A172 (cell line): ENCODE results near the gene LRRIQ3. TPM values are rescaled to one million over a fixed set of nuclear protein-coding genes. Genes with fewer than 3 reads are reported as not detected.
"Not testable (repeated sequence)": the region's sequence is repeated elsewhere in the genome, so short reads cannot be mapped to it uniquely, and the experiment has no call there.

Experiments
- DNase-seq: peaks from one replicate; pipeline ENCODE4 v3.0.0-alpha.2; 2015; ENCODE audit warnings: low spot score
- total RNA-seq: library from RNA; depleted of rRNA; stranded (reverse); fragments of >200 nt; shearing (Covaris generic); gene quantifications from 2 replicates; pipeline ENCODE4 v1.2.3, GENCODE V29; 2014; rRNA removed

The LRRIQ3 gene, protein sequence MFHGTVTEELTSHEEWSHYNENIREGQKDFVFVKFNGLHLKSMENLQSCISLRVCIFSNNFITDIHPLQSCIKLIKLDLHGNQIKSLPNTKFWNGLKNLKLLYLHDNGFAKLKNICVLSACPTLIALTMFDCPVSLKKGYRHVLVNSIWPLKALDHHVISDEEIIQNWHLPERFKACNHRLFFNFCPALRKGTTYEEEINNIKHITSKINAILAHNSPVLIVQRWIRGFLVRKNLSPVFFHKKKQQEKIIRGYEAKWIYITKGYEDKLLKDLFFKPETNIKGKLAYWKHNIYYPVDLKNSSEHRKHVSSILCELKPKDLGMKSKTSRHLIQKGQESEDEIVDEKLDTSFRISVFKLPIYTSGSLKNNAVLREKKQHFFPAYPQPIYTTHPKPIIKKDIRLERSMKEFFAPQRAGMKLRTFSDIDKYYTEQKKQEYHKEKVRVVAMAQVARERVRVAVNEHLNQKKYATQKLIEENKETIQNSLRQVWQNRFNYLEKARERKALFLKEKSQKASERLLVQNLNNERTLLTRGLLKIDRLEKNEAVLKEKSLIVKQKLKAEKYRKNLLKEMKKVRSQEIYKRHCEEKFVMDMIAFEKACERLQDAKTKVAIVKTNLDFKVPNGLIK
- 2.7 and 3.0 TPM in 2 replicates for total RNA-seq

DNA sequence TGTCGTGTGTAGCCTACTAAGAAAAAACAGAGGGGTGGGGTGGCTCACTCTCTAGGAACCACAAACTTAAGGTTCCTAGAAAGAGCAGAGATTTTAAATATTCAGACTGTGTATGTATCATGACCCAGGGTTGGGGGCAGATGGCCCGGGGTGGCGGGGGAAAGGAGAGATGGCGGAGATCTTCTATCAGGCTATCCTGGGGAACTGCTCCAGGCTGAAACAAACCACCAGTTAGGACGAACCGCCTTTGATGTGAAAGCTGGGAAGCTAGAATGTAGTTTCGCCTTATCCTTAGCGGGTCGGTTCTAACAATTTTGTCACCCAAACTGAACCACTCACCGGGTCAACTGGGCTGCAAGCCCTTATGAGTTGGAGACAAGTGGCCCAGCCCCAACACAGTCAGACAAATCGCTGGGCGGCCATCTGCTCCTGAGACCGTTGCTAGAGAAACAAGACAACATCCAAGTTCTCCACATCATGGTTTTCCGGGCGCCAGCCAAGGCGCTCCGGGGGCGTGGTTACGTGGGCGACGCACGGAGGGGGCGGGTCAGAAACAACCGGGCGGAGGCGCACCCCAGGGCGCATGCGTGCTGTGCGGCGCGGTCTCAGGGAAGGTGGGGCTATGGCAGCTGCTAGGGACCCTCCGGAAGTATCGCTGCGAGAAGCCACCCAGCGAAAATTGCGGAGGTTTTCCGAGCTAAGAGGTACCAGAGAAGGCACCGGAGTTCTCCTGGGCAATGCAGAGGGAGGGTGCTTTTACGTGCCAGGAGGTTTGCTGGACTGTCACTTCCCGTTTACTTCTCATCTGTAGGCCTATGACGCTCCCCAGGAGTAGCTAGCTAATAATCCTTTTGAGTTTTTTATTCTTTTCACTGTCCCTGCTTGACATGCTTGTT lies at the start of gene LRRIQ3, which contains the start of gene FPGT:
TSS of gene LRRIQ3 (minus strand) at position 520 of the 896 bp plus-strand sequence. CDS start 14,492 bp downstream, outside the sequence.
TSS of gene FPGT (plus strand) at position 586 of the 896 bp plus-strand sequence. CDS start at position 623, 37 bp downstream.
- peak; percentile 77 for DNase-seq

DNA sequence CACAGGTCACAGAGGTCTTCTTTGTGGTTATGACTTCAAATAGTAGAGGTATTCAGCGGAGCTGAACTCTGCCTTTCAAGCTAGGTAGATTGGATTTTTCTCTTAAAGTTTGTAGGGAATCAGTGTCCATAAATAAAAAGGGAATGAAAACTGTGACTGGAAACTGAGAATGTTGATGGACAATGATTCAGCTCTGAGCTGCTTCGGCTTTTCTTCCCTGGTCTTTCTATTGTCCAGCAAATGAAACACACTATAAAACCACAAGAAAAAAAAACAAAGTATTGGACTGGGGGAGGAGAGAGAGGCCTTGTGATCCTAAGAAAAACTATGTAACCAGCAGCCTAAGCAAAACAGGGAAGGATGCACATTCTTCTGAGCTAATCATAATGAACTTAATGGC lies 48.3 kb upstream of the LRRIQ3 start:
- peak; percentile 25 for DNase-seq

DNA sequence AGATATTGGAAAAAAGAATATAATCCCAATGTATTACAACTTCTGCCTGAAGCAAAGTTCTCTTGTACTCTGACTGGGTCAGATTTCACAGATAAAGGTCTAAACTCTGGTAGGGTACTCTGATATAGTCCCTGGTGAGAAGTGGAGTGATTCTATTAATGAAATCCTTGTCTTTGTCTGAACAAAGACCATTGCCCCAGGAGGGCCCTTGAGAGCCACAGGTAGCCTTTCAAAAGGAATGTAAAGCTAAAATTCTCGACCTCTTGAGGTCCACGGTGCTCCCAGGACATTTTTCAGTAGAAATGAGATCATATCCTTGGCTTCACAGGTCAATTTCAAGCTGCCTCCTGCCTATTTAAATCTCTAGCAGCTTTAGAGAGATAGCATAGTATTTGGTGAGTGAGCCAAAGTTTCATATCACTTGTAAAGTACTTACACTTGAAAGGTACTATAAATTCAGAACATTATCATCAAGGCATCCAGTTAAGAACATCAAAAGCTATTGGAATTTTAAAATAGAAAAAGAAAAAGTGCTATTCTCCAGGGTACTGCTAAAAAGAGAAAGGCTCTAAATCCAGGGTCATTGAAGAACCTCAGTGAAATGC lies 47.3 kb upstream of the LRRIQ3 start:
- no peak for DNase-seq

DNA sequence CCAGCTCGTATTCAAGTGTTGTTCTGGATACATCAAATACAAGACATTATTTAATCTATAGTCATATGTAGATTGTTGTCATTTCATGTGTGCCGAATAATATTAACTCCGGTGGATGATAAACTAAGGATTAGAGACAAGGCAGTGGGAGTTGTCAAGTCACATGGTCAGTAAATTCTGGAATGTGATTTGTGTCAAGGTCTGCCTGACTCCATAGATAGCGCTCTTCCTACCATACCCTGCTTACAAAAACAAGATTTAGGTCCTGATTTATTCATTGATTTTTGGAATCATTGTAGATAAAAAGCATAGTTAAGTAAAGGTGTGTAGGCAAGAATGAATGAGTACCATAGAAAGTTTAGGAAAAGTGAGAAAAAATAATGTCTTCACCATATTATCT lies 39.8 kb upstream of the LRRIQ3 start:
- no peak for DNase-seq

DNA sequence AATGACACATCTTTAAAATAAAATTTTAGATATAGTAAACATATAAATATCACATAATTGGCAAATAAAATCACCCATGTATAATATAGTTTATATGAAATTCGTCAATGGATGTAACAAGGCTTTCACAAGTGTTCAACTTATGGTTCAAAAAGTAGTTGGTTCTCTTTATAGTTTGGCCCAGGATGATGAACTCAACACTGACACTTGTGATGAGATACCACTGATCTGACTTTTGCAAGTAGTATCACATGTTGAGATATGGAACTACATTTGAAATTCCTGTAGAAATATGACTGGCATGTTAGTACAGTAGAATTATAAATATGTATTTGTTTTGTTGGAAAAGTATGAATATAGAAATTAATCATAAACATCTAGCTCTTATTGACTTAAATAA lies 39.1 kb upstream of the LRRIQ3 start:
- DNase-seq: no peak

DNA sequence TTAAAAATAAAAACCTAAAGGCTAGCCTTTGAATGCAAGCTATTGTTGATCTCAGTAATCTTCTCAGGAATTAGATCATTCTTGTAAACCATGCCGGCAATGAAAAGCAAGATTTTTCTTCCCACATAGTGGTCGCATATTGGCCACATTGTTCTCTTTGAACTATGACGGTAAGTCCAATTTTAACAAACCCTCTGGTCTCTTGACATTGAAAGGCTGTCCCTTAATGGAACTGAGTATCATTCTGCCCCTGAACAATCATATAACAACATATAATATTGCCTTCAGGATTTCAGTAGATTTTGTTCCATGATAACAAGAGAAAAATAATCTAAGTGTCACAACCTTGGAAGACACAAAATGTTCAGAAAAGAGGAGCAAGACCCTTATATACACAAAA lies 38.5 kb upstream of the LRRIQ3 start:
- DNase-seq: no peak

DNA sequence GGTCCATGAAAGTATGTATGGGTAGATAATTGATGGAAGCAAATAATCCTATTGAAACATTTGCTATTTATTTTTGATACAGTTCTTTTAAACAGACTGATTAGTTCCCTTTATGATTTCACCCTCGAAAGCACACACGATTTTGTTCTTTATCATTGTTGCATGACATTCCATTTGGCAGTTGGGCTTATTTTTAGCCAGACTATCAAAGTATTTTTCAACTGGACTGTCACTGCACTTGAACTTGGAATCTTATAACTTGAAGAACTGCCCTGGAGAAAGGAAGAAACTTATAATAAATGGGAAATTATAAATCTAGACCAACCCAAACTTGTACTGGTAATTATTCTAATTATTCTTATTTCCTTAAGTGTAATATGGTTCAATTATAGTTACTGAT lies 37.2 kb upstream of the LRRIQ3 start, which contains the start of gene TNNI3K:
TSS of gene TNNI3K (plus strand) at position 235 of the 400 bp plus-strand sequence. CDS start at position 300, 65 bp downstream.
- DNase-seq: no peak

DNA sequence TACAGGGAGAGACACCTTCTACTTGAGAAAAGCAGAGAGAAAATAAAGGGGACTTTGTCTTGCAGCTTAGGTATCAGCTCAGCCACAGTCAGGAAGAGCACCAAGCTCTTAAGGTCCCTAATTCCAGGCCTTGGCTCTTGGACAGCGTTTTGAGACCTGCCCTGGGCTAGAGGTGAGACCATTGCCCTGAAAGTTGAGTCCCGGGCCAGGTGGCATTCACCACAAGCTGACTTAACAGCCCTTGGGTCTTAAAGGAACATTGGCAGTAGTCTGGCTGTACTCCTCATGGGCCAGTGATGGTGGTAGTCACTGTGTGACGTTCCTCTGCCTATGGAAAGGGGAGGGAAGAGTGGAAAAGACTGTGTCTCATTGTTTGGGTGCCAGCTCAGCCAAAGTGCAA lies 25.5 kb upstream of the LRRIQ3 start:
- no peak for DNase-seq

DNA sequence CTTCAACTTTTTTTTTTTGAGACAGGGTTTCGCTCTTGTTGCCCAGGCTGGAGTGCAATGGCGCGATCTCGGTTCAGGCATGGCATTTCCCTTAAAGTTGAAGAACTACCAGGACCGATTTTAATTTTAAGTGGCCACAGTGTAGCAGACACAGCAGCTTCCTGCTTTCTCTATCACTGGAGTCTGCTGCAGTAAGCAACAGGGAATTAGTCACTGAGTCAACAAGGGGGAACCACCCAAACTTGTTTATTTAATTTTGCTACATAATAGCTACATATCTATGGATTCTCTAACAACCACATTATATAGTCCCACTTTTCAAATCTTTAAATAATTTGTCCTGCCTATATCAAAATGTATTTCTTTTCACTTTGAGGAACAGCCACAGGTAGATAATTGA lies 24.7 kb upstream of the LRRIQ3 start:
- peak; percentile 4 for DNase-seq

DNA sequence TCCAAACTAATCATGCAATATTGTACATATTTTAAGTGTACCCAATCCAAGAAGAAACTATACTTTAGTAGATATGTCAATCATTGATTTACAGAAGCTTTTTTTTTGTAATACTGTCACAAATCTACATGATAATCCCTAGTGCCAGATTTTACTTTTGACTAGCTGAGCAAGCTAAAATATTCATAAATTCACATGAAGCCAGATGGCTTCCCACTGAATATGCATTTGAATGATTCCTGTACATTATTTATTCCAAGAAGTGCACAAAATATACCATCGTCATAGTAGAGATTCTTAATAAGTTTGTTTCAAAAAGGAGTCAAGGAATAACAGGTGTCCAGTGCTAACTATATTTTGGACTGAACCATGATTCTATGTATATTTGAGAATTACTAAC lies 17.3 kb upstream of the LRRIQ3 start:
- DNase-seq: no peak

DNA sequence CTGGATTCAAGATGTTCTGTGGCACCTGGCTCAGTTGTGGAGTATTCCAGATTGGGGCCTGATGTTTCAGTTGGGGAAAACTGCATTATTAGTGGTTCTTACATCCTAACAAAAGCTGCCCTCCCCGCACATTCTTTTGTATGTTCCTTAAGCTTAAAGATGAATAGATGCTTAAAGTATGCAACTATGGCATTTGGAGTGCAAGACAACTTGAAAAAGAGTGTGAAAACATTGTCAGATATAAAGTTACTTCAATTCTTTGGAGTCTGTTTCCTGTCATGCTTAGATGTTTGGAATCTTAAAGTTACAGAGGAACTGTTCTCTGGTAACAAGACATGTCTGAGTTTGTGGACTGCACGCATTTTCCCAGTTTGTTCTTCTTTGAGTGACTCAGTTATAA lies 7.3 kb upstream of the LRRIQ3 start:
- DNase-seq: no peak

DNA sequence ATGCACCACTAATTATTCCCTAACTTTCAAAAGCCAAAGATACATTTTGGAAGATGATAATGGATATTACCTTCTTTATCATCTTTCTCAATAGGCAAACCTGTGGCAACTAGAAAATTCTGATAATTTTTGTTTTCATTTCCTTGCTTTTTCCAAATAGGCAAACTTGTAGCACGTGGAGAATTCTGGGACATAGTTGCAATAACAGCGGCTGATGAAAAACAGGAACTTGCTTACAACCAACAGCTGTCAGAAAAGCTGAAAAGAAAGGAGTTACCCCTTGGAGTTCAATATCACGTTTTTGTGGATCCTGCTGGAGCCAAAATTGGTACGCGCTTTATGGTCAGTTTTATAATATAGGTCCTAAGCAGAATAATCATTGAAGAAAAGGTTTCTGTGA lies 1.5 kb upstream of the LRRIQ3 start:
- DNase-seq: no peak

DNA sequence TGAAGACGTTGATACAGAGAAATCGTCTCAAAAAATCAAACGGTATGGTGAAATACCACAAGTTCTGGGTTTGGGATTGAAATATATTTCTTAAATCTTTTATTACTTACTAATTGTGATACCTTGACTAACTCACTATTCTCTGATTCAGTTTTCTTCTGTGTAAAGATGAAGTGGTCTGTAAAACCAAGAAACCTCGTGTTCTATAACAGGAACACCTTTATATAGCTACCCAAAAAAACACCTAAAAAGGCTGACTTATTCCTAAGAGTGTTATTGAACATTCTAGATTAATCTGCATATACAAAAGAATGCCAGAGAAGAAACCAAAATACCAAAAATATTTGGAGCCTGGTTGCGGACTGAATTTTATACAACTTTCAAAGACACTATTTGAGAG lies 721 bp downstream of the LRRIQ3 start:
- no peak for DNase-seq

DNA sequence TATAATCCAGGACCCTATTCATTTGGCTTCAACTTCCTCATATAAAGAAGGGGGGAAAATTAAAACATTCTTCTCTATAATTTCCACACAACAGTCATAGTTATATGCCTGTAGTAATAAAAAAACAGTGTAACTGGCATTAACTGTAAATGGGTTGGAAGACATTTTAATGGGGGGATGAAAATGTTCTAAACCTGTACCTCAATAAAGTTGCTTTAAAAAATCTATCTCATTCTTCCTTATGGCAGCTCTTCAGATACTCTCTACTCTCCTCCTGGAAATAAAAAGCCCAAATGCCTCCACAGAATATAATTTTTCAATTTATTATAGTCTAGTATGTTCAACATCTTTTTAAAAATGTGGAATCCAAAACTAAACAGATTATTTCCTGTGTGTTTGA lies 2.6 kb downstream of the LRRIQ3 start:
- DNase-seq: no peak

DNA sequence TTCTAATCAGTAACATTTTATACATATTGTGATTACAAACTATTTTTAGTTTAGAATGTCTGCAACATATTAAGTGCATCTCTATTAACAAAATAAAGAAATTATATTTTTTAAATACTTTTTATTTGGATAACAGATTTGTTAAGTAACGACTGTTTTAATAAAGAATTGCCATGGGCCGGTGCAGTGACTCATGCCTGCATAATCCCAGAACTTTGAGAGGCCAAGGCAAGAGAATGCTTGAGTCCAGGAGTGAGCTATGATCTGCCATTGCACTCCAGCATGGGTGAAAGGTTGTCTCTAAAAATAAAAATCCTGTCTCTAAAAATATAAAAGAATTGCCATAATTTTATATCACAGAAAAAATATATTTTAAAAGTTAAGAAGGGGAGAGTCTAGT lies 4.1 kb downstream of the LRRIQ3 start:
- no peak for DNase-seq

DNA sequence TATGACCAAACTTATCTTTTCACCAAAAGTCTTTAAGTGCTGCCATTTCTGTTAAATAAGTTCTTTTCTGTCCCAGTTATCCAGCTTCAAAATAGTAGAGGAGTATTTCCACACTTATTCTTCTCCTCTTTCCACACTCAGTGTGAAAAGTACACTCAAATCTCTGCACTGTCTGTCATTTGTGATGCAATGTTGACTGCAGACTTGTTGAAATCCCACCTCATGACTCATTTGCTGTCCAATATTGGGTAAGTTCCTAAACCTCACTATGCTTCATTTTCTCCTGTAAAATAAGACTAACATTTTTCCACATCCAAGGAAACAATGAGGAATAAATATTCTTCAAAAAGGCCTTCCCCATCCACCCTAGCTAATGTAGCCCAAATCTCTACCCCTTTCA lies 17.5 kb downstream of the LRRIQ3 start:
- no peak for DNase-seq

DNA sequence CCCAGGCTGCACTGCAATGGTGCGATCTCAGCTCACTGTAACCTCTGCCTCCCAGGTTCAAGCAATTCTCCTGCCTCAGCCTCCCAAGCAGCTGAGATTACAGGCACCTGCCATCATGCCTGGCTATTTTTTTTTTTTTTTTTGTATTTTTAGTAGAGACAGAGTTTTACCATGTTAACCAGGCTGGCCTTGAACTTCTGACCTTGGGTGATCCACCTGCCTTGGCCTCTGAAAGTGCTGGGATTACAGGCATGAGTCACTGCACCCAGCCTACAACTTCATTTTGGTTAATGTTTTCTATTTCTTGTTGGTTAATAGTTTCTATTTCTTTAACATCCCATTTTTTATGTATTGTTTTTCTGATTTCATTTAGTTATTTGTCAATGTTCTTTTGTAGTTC lies 23.6 kb downstream of the LRRIQ3 start:
- DNase-seq: not testable (repeated sequence)

DNA sequence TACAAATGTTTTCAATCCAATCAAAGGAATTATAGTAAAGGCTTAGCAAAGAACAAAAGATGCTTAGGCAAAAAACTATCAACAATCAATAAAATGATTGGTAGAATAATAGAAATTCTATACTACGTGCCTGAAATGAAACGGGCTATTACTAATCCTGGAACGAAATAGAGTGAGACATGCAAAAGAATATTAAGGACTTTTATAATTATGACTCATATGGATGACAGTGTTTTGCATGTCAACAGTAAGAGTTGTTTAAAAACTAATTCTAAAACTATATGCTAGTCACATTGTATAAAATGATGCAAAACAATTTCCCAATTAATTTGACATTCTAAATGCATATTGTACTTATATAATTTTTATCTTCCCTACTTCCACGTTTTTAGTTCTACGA lies 35.6 kb downstream of the LRRIQ3 start:
- DNase-seq: no peak

DNA sequence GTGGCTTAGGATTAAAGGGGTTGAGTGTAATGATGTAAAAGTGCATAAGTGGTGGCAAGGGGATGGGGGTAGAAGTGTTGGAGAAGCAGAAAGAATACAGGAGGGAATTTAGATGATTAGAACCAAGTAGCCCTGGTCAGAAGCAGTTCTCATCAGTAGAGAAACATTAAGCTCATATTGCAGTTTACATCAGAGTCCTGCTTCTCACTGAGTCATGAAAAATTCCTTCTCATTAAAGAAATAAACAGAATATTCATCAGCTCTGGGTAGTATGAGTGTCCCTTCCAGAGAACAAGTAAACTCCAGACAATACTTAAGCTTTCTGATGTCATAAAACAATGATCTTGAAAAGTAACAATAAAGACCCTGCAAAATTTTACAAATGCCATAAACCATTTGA lies 36.5 kb downstream of the LRRIQ3 start:
- no peak for DNase-seq

DNA sequence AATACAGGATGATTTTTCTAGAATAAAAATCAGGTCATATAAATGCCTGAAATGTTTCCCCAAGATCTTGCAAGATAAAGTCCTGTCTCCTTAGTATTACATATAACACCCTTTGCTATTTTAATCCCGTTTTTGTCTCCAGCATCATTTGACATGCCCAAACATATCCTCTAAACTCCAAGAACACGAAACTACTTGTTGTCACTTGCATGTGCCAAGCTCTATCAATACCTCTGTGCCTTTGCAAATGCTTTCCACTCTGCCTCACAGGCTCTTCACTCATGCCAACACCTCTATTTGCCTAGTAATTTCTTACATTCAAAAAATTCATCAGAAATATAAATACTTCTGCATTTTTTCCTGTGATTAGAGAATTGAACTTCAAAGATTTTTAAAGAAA lies 37.9 kb downstream of the LRRIQ3 start:
- DNase-seq: no peak

DNA sequence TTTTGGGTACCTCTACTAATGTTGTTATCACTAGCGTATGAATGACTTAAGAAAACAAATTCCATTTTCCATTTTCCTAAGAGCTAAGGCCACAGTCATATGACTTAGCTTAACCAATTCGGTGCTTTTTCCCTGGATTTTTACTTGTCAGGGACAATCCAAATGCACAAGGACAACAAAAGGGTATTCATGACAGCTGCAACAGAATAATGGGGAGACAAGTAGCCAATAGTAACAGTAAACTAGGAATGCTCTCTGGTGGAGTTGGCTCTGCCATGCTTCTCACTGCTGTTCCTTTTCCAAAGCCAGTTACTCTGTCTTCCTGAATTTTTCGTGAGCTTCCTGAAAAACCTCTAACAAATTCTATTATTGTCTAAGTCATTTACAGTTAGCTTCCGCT lies 52.9 kb downstream of the LRRIQ3 start:
- DNase-seq: no peak

DNA sequence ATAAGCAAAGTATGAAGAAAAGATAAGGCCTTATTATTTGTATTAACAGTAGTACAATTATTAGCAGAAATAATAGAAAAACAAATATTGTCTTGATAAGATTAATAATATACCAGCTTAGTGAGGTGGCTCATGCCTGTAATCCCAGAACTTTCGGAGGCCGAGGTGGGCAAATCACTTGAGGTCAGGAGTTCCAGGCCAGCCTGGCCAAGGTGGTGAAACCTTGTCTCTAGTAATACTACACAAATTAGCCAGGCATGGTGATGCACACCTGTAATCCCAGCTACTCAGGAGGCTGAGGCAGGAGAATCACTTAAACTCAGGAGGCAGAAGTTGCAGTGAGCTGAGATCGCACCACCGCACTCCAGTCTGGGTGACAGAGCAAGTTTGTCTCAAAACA lies 80.6 kb downstream of the LRRIQ3 start:
- not testable (repeated sequence) for DNase-seq
